CD4-positive, alpha-beta T cell (primary cell): ENCODE data around the gene MAP3K20. TPM values are rescaled to one million over a fixed set of nuclear protein-coding genes. Genes with fewer than 3 reads are reported as not detected.

Experiments
- ATAC-seq: fragments of 200-7000 bp; cut with Tn5 transposase; one replicate; pipeline ENCODE4 v1.10.0; 2022; ENCODE audit warnings: mild to moderate bottlenecking; ENCODE audit not compliant: poor library complexity
- CTCF ChIA-PET: fragments of 350-600 bp; sonication (Branson Sonifier 250); formaldehyde crosslinking; loops from one replicate; lab custom pipeline; 2021; ENCODE audit warnings: antibody characterized with exemption, inconsistent platforms; lab: Charles Lee
- POLR2A ChIA-PET: fragments of 350-600 bp; sonication (Branson Sonifier 250); formaldehyde crosslinking; loops from one replicate; lab custom pipeline; 2021; ENCODE audit warnings: antibody characterized with exemption, inconsistent platforms; lab: Charles Lee
- DNase-seq, 14 experiments: peaks; one replicate each; pipeline ENCODE4 v3.0.0-alpha.2; 2013 to 2020; ENCODE audit warnings: mixed read lengths in 2 of 14
- H3K27ac ChIP-seq, 2 donors: one replicate each; pipeline versions ENCODE4 v1.5.1 to v1.7.0; 2013; ENCODE audit warnings: low read length in 2 of 2, low read depth in 1 of 2, mild to moderate bottlenecking in 1 of 2
- H3K27me3 ChIP-seq, 2 experiments: 1 replicate in 1 of 2; 2 replicates in 1 of 2; pipeline versions ENCODE4 v1.6.1 to v1.7.0; 2013; ENCODE audit warnings: low read length in 2 of 2, control low read depth in 1 of 2, mild to moderate bottlenecking in 1 of 2, moderate library complexity in 1 of 2; ENCODE audit not compliant: insufficient read depth in 2 of 2, control insufficient read depth in 1 of 2
- H3K36me3 ChIP-seq: one replicate; pipeline ENCODE4 v1.6.1; 2013; ENCODE audit warnings: low read length, control low read depth; ENCODE audit not compliant: insufficient read depth
- H3K4me1 ChIP-seq: one replicate; pipeline ENCODE4 v1.6.1; 2013; ENCODE audit warnings: low read length, control low read depth; ENCODE audit not compliant: insufficient read depth
- H3K4me3 ChIP-seq: one replicate; pipeline ENCODE4 v1.5.1; 2013; ENCODE audit warnings: mild to moderate bottlenecking, low read length, moderate library complexity
- H3K9me3 ChIP-seq, 2 experiments: 1 replicate in 1 of 2; 2 replicates in 1 of 2; pipeline versions ENCODE4 v1.6.1 to v1.7.0; 2013; ENCODE audit warnings: low read length in 2 of 2, mild to moderate bottlenecking in 2 of 2, control low read depth in 1 of 2, moderate library complexity in 1 of 2; ENCODE audit not compliant: control insufficient read depth in 1 of 2, insufficient read depth in 1 of 2
- H3K27ac Mint-ChIP-seq: one replicate; pipeline ENCODE4 v1.8.0; 2020; ENCODE audit warnings: mixed read lengths
- H3K27me3 Mint-ChIP-seq: one replicate; pipeline ENCODE4 v1.8.0; 2021; ENCODE audit warnings: mixed read lengths
- H3K36me3 Mint-ChIP-seq: one replicate; pipeline ENCODE4 v1.8.0; 2021; ENCODE audit warnings: low read depth, mixed read lengths
- H3K4me1 Mint-ChIP-seq: one replicate; pipeline ENCODE4 v1.8.0; 2021; ENCODE audit warnings: low read depth, mixed read lengths
- H3K4me3 Mint-ChIP-seq: one replicate; pipeline ENCODE4 v1.8.0; 2020; ENCODE audit warnings: mild to moderate bottlenecking, mixed read lengths
- H3K9me3 Mint-ChIP-seq: one replicate; pipeline ENCODE4 v1.8.0; 2020; ENCODE audit warnings: mixed read lengths
- intact Hi-C, 2 experiments: fragments of 100-400 bp; cut with DNase I in 1 of 2; cut with micrococcal nuclease in 1 of 2; formaldehyde crosslinking; loops; one replicate each; pipeline versions ENCODE4 v1.15.1 to v1.9.0; 2023 to 2025; cut with DNase I, micrococcal nuclease
- total RNA-seq, 174 experiments: library from RNA in 2 of 174; stranded (reverse) in 2 of 174; gene quantifications; one replicate each; pipeline ENCODE4 v1.2.3 and lab custom pipeline; 2021 to 2026
- TF ChIP-seq, protein P1 (sequence below): fragments of 200-600 bp; IDR thresholded peaks from one replicate; pipeline ENCODE4 v1.8.0; 2022; ENCODE audit warnings: antibody characterized with exemption, mild to moderate bottlenecking

MAP3K20 gene
- total RNA-seq, 2 experiments from 2014 or later = 0.36 to 0.39 TPM

DNA sequence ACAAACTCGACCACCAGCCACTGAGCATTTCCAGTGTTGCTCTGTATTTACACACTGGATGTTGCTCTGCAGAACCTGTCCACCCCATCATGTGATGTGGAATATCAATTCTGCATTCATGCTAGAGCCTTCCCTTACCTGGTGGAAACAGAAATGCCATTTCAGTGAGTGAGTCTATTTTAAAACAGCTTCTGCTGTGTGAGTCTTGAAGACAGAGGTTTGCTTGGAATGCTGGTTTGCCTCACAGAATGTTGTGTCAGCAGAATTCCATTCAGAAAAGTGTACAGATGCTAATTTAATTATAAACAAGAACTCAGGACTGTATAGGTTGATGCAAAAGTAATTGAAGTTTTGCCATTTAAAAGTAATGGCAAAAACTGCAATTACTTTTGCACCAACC, 118.3 kb downstream of the MAP3K20 start:
- H3K27me3 Mint-ChIP-seq = no peaks in the 10 kb centered on the region
- H3K27me3 ChIP-seq = no peaks in the 10 kb centered on the region
- H3K27ac Mint-ChIP-seq = no peak overlapping the region
- no peaks in the 10 kb centered on the region for H3K4me1 ChIP-seq
- H3K4me1 Mint-ChIP-seq = no peaks in the 10 kb centered on the region
- no peak for ATAC-seq
- H3K9me3 ChIP-seq = no peaks in the 10 kb centered on the region
- no peak overlapping the region for H3K27ac ChIP-seq
- CTCF ChIA-PET = no interaction called here
- intact Hi-C loops = no loop called here
- no peaks in the 10 kb centered on the region for H3K36me3 ChIP-seq
- TF ChIP-seq, protein P1, sequence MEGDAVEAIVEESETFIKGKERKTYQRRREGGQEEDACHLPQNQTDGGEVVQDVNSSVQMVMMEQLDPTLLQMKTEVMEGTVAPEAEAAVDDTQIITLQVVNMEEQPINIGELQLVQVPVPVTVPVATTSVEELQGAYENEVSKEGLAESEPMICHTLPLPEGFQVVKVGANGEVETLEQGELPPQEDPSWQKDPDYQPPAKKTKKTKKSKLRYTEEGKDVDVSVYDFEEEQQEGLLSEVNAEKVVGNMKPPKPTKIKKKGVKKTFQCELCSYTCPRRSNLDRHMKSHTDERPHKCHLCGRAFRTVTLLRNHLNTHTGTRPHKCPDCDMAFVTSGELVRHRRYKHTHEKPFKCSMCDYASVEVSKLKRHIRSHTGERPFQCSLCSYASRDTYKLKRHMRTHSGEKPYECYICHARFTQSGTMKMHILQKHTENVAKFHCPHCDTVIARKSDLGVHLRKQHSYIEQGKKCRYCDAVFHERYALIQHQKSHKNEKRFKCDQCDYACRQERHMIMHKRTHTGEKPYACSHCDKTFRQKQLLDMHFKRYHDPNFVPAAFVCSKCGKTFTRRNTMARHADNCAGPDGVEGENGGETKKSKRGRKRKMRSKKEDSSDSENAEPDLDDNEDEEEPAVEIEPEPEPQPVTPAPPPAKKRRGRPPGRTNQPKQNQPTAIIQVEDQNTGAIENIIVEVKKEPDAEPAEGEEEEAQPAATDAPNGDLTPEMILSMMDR = no peak
- H3K9me3 Mint-ChIP-seq = no peaks in the 10 kb centered on the region
- no peak overlapping the region for H3K4me3 ChIP-seq
- DNase-seq = no peak
- POLR2A ChIA-PET = no interaction called here
- no peak overlapping the region for H3K4me3 Mint-ChIP-seq
- no peaks in the 10 kb centered on the region for H3K36me3 Mint-ChIP-seq

DNA sequence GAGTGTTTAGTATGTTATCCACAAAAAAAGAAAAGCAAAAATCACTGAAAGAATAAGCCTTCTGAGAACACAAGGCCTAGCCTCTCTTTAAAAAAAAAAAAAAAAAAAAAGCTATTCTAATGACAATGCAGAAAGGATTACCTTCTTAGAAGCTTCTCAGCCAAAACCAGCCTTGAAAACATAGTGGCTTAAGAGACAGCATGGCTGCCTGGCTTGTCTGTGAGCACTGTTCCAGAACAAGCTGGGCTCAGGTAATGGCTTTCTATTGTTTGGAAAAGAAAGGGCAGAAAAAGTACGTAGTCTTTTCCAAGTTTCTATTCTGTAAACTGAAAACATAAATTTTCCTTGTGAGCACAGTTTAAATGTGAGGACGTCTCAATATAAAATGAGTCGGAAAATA, 119.5 kb downstream of the MAP3K20 start:
- no peak overlapping the region for H3K27ac ChIP-seq
- H3K4me1 ChIP-seq = no peaks in the 10 kb centered on the region
- H3K4me3 Mint-ChIP-seq = no peak overlapping the region
- no peaks in the 10 kb centered on the region for H3K9me3 Mint-ChIP-seq
- intact Hi-C loops = no loop called here
- ATAC-seq (no peak), DNase-seq (no peak)
- no peak overlapping the region for H3K4me3 ChIP-seq
- H3K27me3 Mint-ChIP-seq = no peaks in the 10 kb centered on the region
- ChIA-PET POLR2A (no interaction called here), CTCF (interaction anchor here (0.5 kb wide), 1 partner anchor 76 kb away, joined by 3 read pairs; no protein-coding TSS in a partner anchor)
- H3K36me3 ChIP-seq = no peaks in the 10 kb centered on the region
- no peaks in the 10 kb centered on the region for H3K9me3 ChIP-seq
- H3K27ac Mint-ChIP-seq = no peak overlapping the region
- no peaks in the 10 kb centered on the region for H3K27me3 ChIP-seq
- H3K36me3 Mint-ChIP-seq = no peaks in the 10 kb centered on the region
- TF ChIP-seq, protein P1 = no peak
- no peaks in the 10 kb centered on the region for H3K4me1 Mint-ChIP-seq

DNA sequence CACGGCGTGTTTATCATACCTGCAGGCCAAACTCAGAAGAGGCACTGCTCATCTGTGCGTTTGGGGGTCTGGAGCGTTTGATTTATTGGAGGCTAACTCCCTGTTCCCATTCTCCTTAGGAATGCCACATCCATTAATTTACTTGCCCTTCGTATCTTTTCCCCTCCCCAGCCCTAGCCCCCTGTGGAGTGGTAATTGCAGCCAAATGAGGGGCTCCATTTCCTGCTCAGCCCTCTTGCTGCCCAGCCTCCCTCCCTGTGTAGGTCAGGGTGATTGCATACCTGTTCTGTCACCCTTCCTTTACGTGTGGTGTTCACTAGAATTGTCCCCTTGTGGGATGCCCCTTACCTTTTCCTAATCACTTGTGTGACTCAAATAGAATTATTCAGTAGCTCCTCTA, 120.4 kb downstream of the MAP3K20 start:
- Histone ChIP-seq H3K27ac (no peak overlapping the region), H3K4me1 (no peaks in the 10 kb centered on the region), H3K4me3 (no peak overlapping the region), H3K9me3 (no peaks in the 10 kb centered on the region), H3K27me3 (no peaks in the 10 kb centered on the region), H3K36me3 (no peaks in the 10 kb centered on the region)
- TF ChIP-seq, protein P1 = no peak
- H3K4me3 Mint-ChIP-seq = no peak overlapping the region
- ATAC-seq (no peak), DNase-seq (no peak)
- CTCF ChIA-PET = no interaction called here
- H3K4me1 Mint-ChIP-seq = no peaks in the 10 kb centered on the region
- no peak overlapping the region for H3K27ac Mint-ChIP-seq
- intact Hi-C loops = no loop called here
- no peaks in the 10 kb centered on the region for H3K9me3 Mint-ChIP-seq
- no peaks in the 10 kb centered on the region for H3K27me3 Mint-ChIP-seq
- POLR2A ChIA-PET = no interaction called here
- no peaks in the 10 kb centered on the region for H3K36me3 Mint-ChIP-seq
